ENCODE data around the gene USH2A. TPM values are rescaled to one million over a fixed set of nuclear protein-coding genes. Genes with fewer than 3 reads are reported as not detected.

Gene USH2A
- total RNA-seq, 2 experiments from 2014 or later = not detected

- ChIA-PET POLR2A (no interaction called here), CTCF (no interaction called here)
- no peak overlapping the region for H3K4me3 Mint-ChIP-seq
- DNase-seq (no peak), ATAC-seq (ENCODE audit: poor library complexity) (no peak)
- Histone ChIP-seq H3K4me1 (ENCODE audit: insufficient read depth, low read length) (no peaks in the 10 kb centered on the region), H3K27me3 (ENCODE audit: control insufficient read depth in 1 of 2, insufficient read depth in 2 of 2, low read length in 2 of 2) (no peaks in the 10 kb centered on the region), H3K9me3 (ENCODE audit: control insufficient read depth in 1 of 2, insufficient read depth in 1 of 2, low read length in 2 of 2) (peaks cover 0 to 4% of the 10 kb centered on the region in 2 experiments), H3K27ac (ENCODE audit: low read depth in 1 of 2, low read length in 2 of 2) (no peak overlapping the region), H3K36me3 (ENCODE audit: insufficient read depth, low read length) (no peaks in the 10 kb centered on the region), H3K4me3 (ENCODE audit: low read length) (no peak overlapping the region)
- no peak for TF ChIP-seq CTCF (IDR thresholded peaks at IDR 0.05)
- no peaks in the 10 kb centered on the region for H3K27me3 Mint-ChIP-seq
- no peaks in the 10 kb centered on the region for H3K4me1 Mint-ChIP-seq (ENCODE audit: low read depth)
- intact Hi-C loops (cut with DNase I, micrococcal nuclease) = no loop called here
- no peaks in the 10 kb centered on the region for H3K36me3 Mint-ChIP-seq (ENCODE audit: low read depth)
- peaks cover 2% of the 10 kb centered on the region for H3K9me3 Mint-ChIP-seq
- H3K27ac Mint-ChIP-seq = no peak overlapping the region
Measured at GRCh38 chr1:216420746-216421145, 2.5 kb downstream of the USH2A start.

GRCh38 chr1:216420263-216420662, 3.0 kb downstream of the USH2A start:
- no peaks in the 10 kb centered on the region for H3K27me3 ChIP-seq (ENCODE audit: control insufficient read depth in 1 of 2, insufficient read depth in 2 of 2, low read length in 2 of 2)
- H3K4me1 Mint-ChIP-seq (ENCODE audit: low read depth) = no peaks in the 10 kb centered on the region
- DNase-seq (no peak), ATAC-seq (ENCODE audit: poor library complexity) (no peak)
- H3K4me3 ChIP-seq (ENCODE audit: low read length) = no peak overlapping the region
- H3K36me3 Mint-ChIP-seq (ENCODE audit: low read depth) = no peaks in the 10 kb centered on the region
- ChIA-PET CTCF (no interaction called here), POLR2A (no interaction called here)
- no peak overlapping the region for H3K27ac Mint-ChIP-seq
- TF ChIP-seq CTCF (IDR thresholded peaks at IDR 0.05) = no peak
- intact Hi-C loops (cut with DNase I, micrococcal nuclease) = no loop called here
- no peaks in the 10 kb centered on the region for H3K27me3 Mint-ChIP-seq
- H3K4me3 Mint-ChIP-seq = no peak overlapping the region
- no peaks in the 10 kb centered on the region for H3K4me1 ChIP-seq (ENCODE audit: insufficient read depth, low read length)
- H3K36me3 ChIP-seq (ENCODE audit: insufficient read depth, low read length) = no peaks in the 10 kb centered on the region
- H3K9me3 ChIP-seq (ENCODE audit: control insufficient read depth in 1 of 2, insufficient read depth in 1 of 2, low read length in 2 of 2) = peaks cover 0 to 7% of the 10 kb centered on the region in 2 experiments
- H3K9me3 Mint-ChIP-seq = peaks cover 2% of the 10 kb centered on the region
- no peak overlapping the region for H3K27ac ChIP-seq (ENCODE audit: low read depth in 1 of 2, low read length in 2 of 2)

GRCh38 chr1:216416488-216416887, 6.8 kb downstream of the USH2A start:
- Mint-ChIP-seq H3K9me3 (peaks cover 5% of the 10 kb centered on the region), H3K4me3 (no peak overlapping the region), H3K36me3 (ENCODE audit: low read depth) (no peaks in the 10 kb centered on the region), H3K27me3 (no peaks in the 10 kb centered on the region), H3K4me1 (ENCODE audit: low read depth) (no peaks in the 10 kb centered on the region), H3K27ac (no peak overlapping the region)
- Histone ChIP-seq H3K27ac (ENCODE audit: low read depth in 1 of 2, low read length in 2 of 2) (no peak overlapping the region), H3K27me3 (ENCODE audit: control insufficient read depth in 1 of 2, insufficient read depth in 2 of 2, low read length in 2 of 2) (no peaks in the 10 kb centered on the region), H3K4me1 (ENCODE audit: insufficient read depth, low read length) (no peaks in the 10 kb centered on the region), H3K9me3 (ENCODE audit: control insufficient read depth in 1 of 2, insufficient read depth in 1 of 2, low read length in 2 of 2) (peaks cover 3 to 5% of the 10 kb centered on the region in 2 experiments), H3K36me3 (ENCODE audit: insufficient read depth, low read length) (no peaks in the 10 kb centered on the region), H3K4me3 (ENCODE audit: low read length) (no peak overlapping the region)
- CTCF ChIA-PET = no interaction called here
- DNase-seq = no peak
- intact Hi-C loops (cut with DNase I, micrococcal nuclease) = no loop called here
- POLR2A ChIA-PET = no interaction called here
- ATAC-seq (ENCODE audit: poor library complexity) = no peak
- no peak for TF ChIP-seq CTCF (IDR thresholded peaks at IDR 0.05)
